T-helper 2 cell treated with Interferon-gamma antibody and Interleukin-4, amounts not matched to agents 5 μg/mL and 100 μg/mL, for 36 hours (primary cell): ENCODE data around the gene FOXP3.
A peak's percentile ranks its signal among the peaks of the same experiment; 100 is the strongest.

Source experiments
- DNase-seq: peaks from one replicate; pipeline ENCODE4 v3.0.0; 2021; ENCODE audit warnings: low spot score
- H3K27ac Mint-ChIP-seq: one replicate; pipeline ENCODE4 v1.8.0; 2021; ENCODE audit warnings: mild to moderate bottlenecking, mixed read lengths
- H3K27me3 Mint-ChIP-seq: one replicate; pipeline ENCODE4 v1.8.0; 2021; ENCODE audit warnings: low read depth, mixed read lengths
- H3K36me3 Mint-ChIP-seq: one replicate; pipeline ENCODE4 v1.8.0; 2021; ENCODE audit warnings: low read depth, mixed read lengths
- H3K4me1 Mint-ChIP-seq: one replicate; pipeline ENCODE4 v1.8.0; 2021; ENCODE audit warnings: low read depth, mixed read lengths
- H3K4me3 Mint-ChIP-seq: one replicate; pipeline ENCODE4 v1.8.0; 2022; ENCODE audit warnings: mild to moderate bottlenecking, moderate library complexity, mixed read lengths
- H3K9me3 Mint-ChIP-seq: one replicate; pipeline ENCODE4 v1.8.0; 2021; ENCODE audit warnings: mixed read lengths

Gene FOXP3

GRCh38 chrX:49250578-49250977 lies 13.9 kb downstream of the FOXP3 start:
- Mint-ChIP-seq H3K36me3 (peaks cover 24% of the 10 kb centered on the region), H3K27me3 (no peaks in the 10 kb centered on the region), H3K27ac (peak overlapping the region; percentile 49)

GRCh38 chrX:49250066-49250465 lies 14.4 kb downstream of the FOXP3 start:
- H3K27me3 Mint-ChIP-seq = no peaks in the 10 kb centered on the region
- no peak for DNase-seq
- H3K4me3 Mint-ChIP-seq = no peak overlapping the region
- H3K4me1 Mint-ChIP-seq = peaks cover 5% of the 10 kb centered on the region
- H3K27ac Mint-ChIP-seq = no peak overlapping the region
- H3K36me3 Mint-ChIP-seq = peaks cover 27% of the 10 kb centered on the region
- H3K9me3 Mint-ChIP-seq = no peaks in the 10 kb centered on the region

More at GRCh38 chrX:49250578-49250977, 13.9 kb downstream of the FOXP3 start:
- no peak for DNase-seq
- Mint-ChIP-seq H3K4me3 (no peak overlapping the region), H3K4me1 (peaks cover 5% of the 10 kb centered on the region), H3K9me3 (no peaks in the 10 kb centered on the region)

- Mint-ChIP-seq H3K36me3 (peaks cover 31% of the 10 kb centered on the region), H3K4me1 (peaks cover 5% of the 10 kb centered on the region), H3K27me3 (no peaks in the 10 kb centered on the region), H3K27ac (no peak overlapping the region), H3K4me3 (no peak overlapping the region), H3K9me3 (no peaks in the 10 kb centered on the region)
- no peak for DNase-seq
Measured at GRCh38 chrX:49249616-49250015, 14.9 kb downstream of the FOXP3 start.

- Mint-ChIP-seq H3K4me3 (no peak overlapping the region), H3K27me3 (no peaks in the 10 kb centered on the region), H3K4me1 (peaks cover 5% of the 10 kb centered on the region), H3K36me3 (peaks cover 35% of the 10 kb centered on the region), H3K9me3 (no peaks in the 10 kb centered on the region), H3K27ac (no peak overlapping the region)
- DNase-seq = no peak
Measured at GRCh38 chrX:49249071-49249470, 15.4 kb downstream of the FOXP3 start.

GRCh38 chrX:49247916-49248811 lies 16.3 kb downstream of the FOXP3 start:
- DNase-seq = no peak

GRCh38 chrX:49247346-49247745 lies 17.2 kb downstream of the FOXP3 start:
- Mint-ChIP-seq H3K4me3 (no peak overlapping the region), H3K27ac (no peak overlapping the region), H3K36me3 (peaks cover 35% of the 10 kb centered on the region), H3K27me3 (no peaks in the 10 kb centered on the region), H3K9me3 (no peaks in the 10 kb centered on the region), H3K4me1 (peaks cover 4% of the 10 kb centered on the region)
- no peak for DNase-seq

More at GRCh38 chrX:49247916-49248811, 16.3 kb downstream of the FOXP3 start:
- H3K4me3 Mint-ChIP-seq = no peak overlapping the region
- no peak overlapping the region for H3K27ac Mint-ChIP-seq
- no peaks in the 10 kb centered on the region for H3K27me3 Mint-ChIP-seq
- H3K4me1 Mint-ChIP-seq = peaks cover 5% of the 10 kb centered on the region
- H3K36me3 Mint-ChIP-seq = peaks cover 39% of the 10 kb centered on the region
- no peaks in the 10 kb centered on the region for H3K9me3 Mint-ChIP-seq

GRCh38 chrX:49246541-49246940 lies 18.0 kb downstream of the FOXP3 start:
- no peaks in the 10 kb centered on the region for H3K9me3 Mint-ChIP-seq
- DNase-seq = no peak
- H3K4me3 Mint-ChIP-seq = no peak overlapping the region
- no peaks in the 10 kb centered on the region for H3K27me3 Mint-ChIP-seq
- H3K4me1 Mint-ChIP-seq = peaks cover 2% of the 10 kb centered on the region
- peaks cover 30% of the 10 kb centered on the region for H3K36me3 Mint-ChIP-seq
- peak overlapping the region; percentile 52 for H3K27ac Mint-ChIP-seq

- H3K36me3 Mint-ChIP-seq = peaks cover 29% of the 10 kb centered on the region
- no peak for DNase-seq
- H3K9me3 Mint-ChIP-seq = no peaks in the 10 kb centered on the region
- no peaks in the 10 kb centered on the region for H3K27me3 Mint-ChIP-seq
- no peak overlapping the region for H3K4me3 Mint-ChIP-seq
- peaks cover 3% of the 10 kb centered on the region for H3K4me1 Mint-ChIP-seq
- H3K27ac Mint-ChIP-seq = peak overlapping the region; percentile 44
Measured at GRCh38 chrX:49244207-49244606, 20.3 kb downstream of the FOXP3 start.

GRCh38 chrX:49243166-49243565 lies 21.3 kb downstream of the FOXP3 start:
- no peaks in the 10 kb centered on the region for H3K9me3 Mint-ChIP-seq
- no peak for DNase-seq
- H3K4me3 Mint-ChIP-seq = no peak overlapping the region
- no peak overlapping the region for H3K27ac Mint-ChIP-seq
- H3K36me3 Mint-ChIP-seq = peaks cover 25% of the 10 kb centered on the region
- peaks cover 3% of the 10 kb centered on the region for H3K4me1 Mint-ChIP-seq
- no peaks in the 10 kb centered on the region for H3K27me3 Mint-ChIP-seq

GRCh38 chrX:49242545-49243066 lies 21.9 kb downstream of the FOXP3 start:
- Mint-ChIP-seq H3K27me3 (no peaks in the 10 kb centered on the region), H3K9me3 (no peaks in the 10 kb centered on the region), H3K27ac (no peak overlapping the region), H3K4me3 (no peak overlapping the region), H3K36me3 (peaks cover 25% of the 10 kb centered on the region), H3K4me1 (peaks cover 3% of the 10 kb centered on the region)
- DNase-seq = no peak

- Mint-ChIP-seq H3K27ac (no peak overlapping the region), H3K27me3 (no peaks in the 10 kb centered on the region), H3K9me3 (no peaks in the 10 kb centered on the region), H3K4me3 (no peak overlapping the region), H3K4me1 (peaks cover 14% of the 10 kb centered on the region), H3K36me3 (peaks cover 15% of the 10 kb centered on the region)
- DNase-seq = no peak
Measured at GRCh38 chrX:49238735-49239134, 25.8 kb downstream of the FOXP3 start.

- Mint-ChIP-seq H3K36me3 (peaks cover 12% of the 10 kb centered on the region), H3K9me3 (no peaks in the 10 kb centered on the region), H3K4me3 (peak overlapping the region; percentile 93), H3K4me1 (peaks cover 17% of the 10 kb centered on the region), H3K27me3 (no peaks in the 10 kb centered on the region), H3K27ac (peak overlapping the region; percentile 82)
- no peak for DNase-seq
Measured at GRCh38 chrX:49237060-49237459, 27.4 kb downstream of the FOXP3 start.

GRCh38 chrX:49233887-49234555 lies 30.5 kb downstream of the FOXP3 start:
- H3K4me3 Mint-ChIP-seq = no peak overlapping the region

GRCh38 chrX:49233176-49233575 lies 31.3 kb downstream of the FOXP3 start, which contains the start of gene CACNA1F:
Gene CACNA1F, minus strand, starts transcription at chrX:49233340. Its CDS starts 31 bp downstream, at chrX:49233309.
- no peak within 1 kb of the TSS for H3K4me3 Mint-ChIP-seq
- DNase-seq = no peak
- peaks cover 22% of the 10 kb centered on the region for H3K4me1 Mint-ChIP-seq
- H3K9me3 Mint-ChIP-seq = no peaks in the 10 kb centered on the region
- no peak within 1 kb of the TSS for H3K27ac Mint-ChIP-seq
- peaks cover 6% of the 10 kb centered on the region for H3K36me3 Mint-ChIP-seq
- no peaks in the 10 kb centered on the region for H3K27me3 Mint-ChIP-seq

More at GRCh38 chrX:49233887-49234555, 30.5 kb downstream of the FOXP3 start:
- Mint-ChIP-seq H3K9me3 (no peaks in the 10 kb centered on the region), H3K4me1 (peaks cover 22% of the 10 kb centered on the region), H3K27ac (no peak overlapping the region), H3K36me3 (peaks cover 6% of the 10 kb centered on the region), H3K27me3 (no peaks in the 10 kb centered on the region)
- DNase-seq = no peak
